GM18867 (cell line): ENCODE measurements around the gene RNF181.
"Not testable (repeated sequence)": the region's sequence is repeated elsewhere in the genome, so short reads cannot be mapped to it uniquely, and the experiment has no call there.

Experiments
- ATAC-seq: cut with Tn5 transposase; IDR thresholded peaks from one replicate; pipeline ENCODE4 v1.9.1; 2021; ENCODE audit warnings: mild to moderate bottlenecking, moderate library complexity; ENCODE audit not compliant: unreplicated experiment

RNF181 gene

DNA sequence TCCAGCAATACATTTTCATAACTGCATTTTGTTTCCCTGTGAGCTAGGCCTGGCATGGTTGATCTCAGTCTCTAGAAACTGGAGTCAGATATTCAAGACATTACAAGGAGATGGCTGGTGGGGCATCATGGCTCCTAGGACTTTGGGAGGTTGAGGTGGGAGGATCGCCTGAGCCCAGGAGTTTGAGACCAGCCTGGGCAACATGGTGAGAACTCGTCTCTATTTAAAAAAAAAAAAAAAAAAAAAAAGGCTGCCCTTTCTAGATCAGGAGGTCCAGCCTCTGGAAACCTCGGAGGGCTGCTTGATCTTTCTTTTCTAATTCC, 18.5 kb upstream of the RNF181 start:
- ATAC-seq: no peak

DNA sequence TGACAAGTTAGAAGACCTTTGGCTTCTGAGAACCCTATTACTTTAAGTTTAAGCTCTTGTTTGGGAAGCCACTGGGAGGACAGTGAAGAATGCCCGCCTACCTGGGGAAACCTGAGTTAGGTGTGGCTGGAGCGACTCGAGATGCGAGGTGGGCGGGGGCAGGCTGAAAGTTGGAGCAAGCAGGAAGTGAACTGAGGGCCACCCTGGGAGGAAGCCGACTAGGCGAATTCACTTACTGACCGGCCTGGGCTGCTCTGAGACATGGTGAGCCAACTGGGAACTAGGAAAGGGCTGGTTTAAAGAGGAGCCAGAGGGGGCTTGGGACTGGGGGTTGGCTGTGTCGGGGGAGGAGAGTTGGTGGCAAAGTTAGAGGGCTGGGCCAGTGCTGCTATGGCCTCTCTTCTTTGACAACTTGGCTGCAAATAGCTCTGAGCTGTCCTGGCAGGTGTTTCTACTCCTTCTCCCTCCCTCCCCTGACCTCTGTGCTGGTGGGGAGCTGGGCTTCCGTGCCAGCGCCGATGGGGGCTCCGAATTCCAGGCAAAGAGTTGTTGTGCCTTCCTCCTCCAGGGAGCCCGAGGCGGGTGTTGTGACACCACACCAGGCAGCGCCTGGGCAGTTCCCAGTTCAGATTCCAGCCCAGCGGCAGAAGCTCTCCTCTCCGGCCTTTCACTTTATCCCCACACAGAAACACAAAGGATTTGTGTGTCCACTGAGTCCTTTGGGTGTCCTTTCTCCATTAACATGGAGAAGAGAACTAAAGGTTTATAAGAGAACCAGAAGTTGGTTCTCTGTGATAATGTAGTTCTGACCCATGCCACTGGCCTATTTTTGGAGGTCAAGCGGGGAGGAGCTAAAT, 17.9 kb upstream of the RNF181 start, which contains the start of gene VAMP8:
Gene VAMP8, plus strand, starts transcription at position 201 of the 857 bp plus-strand sequence. Its CDS starts 61 bp downstream, at position 262.
- ATAC-seq: peak; percentile 79

DNA sequence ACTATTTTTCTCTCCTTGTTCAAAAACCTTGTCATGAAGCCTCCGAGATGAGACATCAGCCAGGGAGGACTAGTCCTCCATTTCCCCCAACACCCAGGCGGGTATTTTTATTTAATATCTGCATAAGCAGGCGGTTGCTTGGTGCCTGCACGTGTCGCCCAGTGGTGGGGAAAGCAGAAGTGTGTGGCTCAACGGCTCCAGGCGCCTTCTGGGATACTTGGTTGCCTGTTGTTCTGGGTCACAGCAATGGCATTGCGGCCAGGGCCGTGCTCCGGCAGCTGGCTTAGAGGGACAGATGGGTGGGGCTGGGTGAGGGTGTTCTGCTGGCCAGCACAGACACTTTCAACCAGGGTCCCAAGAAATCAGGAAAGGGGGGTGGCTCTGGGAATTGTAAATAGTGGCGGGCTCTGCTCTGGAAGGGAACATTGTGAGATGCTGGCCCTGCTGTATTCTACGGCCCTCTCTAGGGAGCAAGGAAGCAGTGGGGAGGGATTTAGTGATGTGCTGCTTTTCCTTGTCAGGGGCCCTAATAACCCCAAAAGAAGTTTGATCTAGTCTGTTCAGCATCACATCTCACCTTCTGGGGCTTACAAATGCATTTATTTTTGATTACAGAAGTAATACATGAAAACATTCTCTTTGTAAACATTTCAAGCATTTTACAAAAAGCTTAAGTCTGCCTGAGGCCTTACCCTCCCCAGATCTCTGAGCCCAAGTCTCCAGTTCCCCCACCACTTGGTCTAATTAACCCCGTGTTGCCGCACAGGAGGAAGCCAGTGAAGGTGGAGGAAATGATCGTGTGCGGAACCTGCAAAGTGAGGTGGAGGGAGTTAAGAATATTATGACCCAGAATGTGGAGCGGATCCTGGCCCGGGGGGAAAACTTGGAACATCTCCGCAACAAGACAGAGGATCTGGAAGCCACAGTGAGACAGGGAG, 17.0 kb upstream of the RNF181 start:
- peak; percentile 39 for ATAC-seq

DNA sequence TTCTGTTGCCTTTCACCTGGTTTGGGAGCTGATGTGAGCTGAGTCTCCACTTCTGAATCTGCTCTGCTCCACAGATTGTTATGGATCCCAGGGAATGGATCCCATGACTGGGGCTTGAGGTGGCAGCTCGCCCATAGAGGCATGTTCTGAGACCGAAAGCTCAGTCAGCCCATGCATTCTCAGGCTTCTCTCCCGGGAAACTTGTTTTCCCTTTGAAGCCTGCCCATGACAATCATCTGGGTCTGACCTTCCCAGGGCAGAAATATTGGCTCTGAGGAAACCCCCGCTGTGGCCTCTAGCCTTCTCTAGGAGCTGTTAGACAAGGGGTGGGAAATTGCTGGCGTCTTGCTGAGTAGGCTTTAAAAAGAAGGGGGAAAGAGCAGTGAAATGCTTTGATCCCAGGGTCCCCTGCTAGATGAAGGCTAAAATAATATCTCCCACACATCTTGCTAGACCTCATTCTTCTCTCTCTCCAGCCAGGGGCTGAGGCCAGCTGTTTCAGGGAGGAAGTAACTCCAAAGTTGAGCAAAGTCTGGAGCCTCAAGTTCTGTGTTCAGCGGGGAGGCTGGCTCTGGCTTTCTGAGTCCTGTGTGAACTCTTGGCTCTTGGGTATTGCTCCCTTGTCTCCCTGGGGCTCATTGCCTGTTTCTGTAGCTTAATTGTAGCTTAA, 16.1 kb upstream of the RNF181 start:
- ATAC-seq: no peak

DNA sequence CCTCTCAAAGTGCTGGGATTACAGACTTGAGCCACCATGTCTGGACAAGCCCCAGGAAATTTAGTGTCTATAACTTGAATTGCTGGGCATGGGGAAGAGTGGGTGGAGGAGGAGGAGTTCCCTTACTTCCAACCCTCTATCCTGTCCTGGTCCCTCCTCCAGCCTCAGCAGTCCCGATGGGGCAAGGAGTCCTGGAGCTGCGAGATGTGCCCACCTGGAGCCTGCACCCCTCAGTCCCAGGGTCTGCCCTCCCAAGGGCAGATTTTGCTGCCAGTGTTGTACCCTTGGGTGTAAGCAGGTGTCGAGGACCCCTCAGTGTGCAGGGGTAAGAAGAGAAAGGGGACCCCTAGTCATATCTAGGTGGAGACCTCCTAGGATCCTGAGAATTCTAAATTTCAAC, 15.3 kb upstream of the RNF181 start:
- ATAC-seq: no peak

DNA sequence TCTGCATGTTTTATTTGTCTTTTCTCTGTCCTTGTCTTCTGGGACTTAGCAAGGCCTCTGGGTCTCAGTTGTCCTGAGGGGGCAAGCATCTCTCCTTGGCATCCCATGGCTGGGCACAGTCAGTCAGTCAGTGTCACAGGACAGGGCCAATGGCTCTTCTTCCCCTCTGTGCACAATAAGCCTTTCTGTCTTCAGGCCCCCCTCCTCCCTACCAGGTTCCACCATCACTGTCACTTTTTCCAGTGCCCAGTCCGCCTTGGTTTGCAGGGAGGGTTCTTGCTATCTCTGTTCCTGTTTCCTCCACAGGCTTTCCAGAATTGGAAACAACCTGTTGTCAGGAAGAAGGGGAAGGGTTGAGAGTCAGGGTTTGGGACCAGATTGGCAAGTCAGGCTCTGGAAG, 13.1 kb upstream of the RNF181 start:
- no peak for ATAC-seq

DNA sequence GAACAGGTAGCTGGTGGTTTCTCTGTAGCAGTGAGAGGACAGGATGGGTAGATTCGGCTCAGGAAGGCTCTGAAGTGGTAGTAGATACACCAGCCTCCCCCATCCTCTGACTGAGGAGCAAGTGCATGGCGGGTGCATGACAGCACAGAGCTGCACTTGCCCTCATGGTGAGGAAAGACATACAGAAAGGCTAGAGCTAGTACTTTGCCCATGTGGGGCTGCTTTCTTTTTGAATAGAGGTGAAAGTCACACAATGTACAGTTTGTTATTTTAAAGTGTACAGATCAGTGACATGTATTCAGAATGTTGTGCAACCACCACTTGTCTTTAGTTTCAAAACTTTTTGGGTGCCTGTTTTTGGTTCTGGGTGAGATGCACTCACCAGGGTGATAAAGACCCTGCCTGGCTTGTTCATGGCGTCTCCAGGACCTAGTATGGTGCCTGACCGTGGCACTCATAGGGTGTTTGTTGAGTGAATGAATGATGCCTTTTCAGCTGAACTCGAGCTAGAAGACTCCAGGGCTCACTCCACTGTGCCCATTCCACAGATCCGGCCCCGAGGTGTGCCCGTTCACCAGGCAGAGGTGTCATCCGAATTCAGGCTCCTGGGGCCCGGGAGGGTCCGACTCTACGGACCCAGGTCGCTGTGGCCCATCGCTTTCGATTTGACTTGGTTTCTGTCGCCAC, 11.7 kb upstream of the RNF181 start:
- ATAC-seq: peak; percentile 70

DNA sequence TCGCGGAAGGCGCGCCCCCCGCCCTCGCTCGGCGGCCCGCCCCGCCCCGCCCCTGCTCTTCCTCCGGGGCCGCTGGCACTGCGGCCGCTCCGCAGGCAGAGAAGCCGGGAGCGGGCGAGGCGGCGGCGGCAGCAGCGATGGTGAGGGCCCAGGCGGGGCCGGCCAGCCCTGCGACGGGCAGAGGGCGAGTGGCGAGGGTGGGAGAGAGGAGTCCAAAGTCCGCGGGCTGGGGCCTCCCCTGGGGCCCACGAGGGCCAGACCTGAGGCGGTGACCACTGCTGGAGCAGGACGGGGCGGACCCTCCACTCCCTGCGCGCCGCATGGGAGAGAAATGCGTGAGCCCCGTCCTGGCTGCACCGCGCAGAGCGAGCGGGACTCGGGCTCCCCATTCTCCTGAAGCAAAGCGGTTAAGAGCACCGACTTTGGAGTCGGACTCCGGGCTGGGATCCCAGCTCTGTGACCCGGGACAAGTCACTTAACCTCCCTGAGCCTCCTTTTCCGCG, 11.1 kb upstream of the RNF181 start, which contains the start of gene VAMP5:
Gene VAMP5, plus strand, starts transcription at position 78 of the 503 bp plus-strand sequence. Its CDS starts 60 bp downstream, at position 138.
- peak; percentile 37 for ATAC-seq

DNA sequence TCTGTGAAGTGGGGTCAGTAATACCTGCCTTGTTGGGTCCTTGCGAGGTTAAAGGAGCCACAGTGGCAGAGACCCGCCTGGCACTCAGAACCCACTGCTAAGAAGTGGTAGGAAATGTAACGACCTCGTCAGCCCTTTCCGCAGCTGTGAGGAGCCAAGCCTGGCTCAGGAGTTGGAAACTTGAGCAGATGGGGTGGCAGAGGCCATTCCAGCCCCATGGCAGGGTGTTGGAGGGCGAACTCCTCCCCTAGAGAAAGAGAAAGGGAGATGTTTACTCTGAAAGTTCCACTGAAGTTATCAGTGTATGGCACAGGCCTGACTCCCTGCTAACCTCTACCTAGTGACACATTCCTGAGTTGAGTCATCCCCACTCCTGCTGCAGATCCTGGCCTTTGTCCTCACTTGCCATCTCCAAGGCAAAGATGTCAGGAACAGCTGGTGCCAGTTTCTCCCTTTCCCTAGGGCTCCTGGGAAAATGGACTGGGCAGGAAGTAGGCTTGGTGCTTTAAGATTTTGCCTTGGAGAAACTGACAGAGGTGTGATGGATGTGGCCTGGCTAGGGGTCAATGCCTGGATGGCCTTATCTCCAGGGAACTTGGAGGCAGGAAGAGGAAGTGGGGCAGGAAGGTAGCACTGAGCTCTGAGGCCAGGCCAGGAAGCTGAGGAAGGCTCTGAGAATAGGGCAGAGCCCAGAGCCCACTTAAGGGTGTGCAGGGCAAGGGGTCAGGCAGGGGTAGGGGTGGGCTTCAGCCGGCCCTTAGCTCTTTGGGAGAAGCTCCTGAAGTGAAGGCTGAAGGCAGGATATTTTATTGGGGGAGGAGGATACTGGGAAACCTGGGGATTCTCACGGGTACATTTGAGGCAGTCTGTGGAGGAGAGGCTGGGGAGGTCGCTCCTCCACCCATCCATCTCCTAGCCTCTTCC, 10.4 kb upstream of the RNF181 start:
- peak; percentile 38 for ATAC-seq

DNA sequence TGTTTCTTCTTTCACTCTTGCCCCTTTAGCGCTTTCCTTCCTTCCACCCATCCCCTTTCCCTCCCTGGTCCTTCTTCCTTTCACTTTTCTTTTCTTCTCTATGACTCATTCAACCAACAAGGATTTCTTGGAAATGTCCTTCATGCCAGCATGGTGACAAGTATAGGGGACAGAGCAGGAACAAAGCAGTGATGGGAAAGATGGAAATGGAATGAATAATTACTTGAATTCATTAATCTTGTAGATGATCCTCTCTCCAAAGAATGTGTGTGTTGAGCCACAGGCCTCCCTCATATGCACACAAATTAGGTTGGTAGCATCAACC, 9.8 kb upstream of the RNF181 start:
- no peak for ATAC-seq

DNA sequence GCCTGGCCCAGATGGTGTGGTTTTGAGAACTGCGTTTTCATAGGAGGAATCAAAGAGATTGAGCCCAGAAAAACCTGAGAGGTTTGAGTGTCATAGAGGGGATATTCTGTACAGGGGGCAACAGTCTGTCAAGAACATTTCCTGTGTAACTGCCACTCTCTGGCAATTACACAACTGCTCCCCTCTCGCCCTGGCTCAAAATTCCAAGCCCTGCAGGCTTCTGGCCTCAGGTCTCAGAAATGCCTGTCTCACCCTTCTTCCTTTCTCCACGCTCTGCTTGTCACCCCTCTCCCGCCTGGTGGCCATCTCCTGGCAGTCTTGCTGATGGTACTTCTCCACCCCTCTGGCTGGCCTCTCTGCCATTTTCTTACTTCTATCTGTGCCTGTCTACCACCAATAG, 7.3 kb upstream of the RNF181 start:
- no peak for ATAC-seq

DNA sequence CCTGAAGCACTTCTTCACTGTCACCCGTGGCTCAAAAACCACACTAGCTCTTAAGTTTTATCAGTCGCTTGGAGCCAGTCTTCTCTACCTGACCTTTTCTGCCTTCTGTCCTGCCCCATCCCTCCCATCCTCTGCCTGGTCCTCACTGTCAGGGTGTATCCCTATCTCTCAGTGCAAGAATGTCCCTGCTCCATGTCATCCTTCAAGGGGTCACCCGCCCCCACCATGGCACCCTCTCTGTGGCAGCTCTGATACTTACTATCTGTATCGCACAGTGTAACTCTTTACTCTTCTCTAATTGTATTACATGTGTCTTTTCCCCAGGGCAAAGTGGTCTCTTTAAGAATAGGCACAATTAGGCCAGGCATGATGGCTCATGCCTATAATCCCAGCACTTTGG, 6.9 kb upstream of the RNF181 start:
- ATAC-seq: no peak

DNA sequence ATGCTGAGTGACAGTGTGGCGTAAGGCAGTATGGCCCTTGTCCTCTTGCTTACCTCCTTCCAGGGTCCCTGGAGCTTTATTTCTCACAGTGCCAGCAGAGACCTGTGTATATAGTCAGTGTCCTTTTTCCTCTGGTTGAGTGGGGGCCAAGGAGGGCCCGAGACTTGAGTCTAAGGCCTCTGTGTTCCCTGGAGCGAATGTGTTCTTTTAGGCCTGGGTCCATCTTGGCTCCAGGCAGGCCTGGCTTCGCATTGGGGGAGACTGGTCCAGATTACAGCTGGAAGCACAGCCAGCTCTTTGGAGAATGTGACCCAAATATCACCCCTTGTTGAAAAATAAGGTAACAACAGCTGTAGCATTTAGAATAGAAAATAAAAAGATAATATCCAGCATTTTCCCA, 6.4 kb upstream of the RNF181 start:
- ATAC-seq: no peak

DNA sequence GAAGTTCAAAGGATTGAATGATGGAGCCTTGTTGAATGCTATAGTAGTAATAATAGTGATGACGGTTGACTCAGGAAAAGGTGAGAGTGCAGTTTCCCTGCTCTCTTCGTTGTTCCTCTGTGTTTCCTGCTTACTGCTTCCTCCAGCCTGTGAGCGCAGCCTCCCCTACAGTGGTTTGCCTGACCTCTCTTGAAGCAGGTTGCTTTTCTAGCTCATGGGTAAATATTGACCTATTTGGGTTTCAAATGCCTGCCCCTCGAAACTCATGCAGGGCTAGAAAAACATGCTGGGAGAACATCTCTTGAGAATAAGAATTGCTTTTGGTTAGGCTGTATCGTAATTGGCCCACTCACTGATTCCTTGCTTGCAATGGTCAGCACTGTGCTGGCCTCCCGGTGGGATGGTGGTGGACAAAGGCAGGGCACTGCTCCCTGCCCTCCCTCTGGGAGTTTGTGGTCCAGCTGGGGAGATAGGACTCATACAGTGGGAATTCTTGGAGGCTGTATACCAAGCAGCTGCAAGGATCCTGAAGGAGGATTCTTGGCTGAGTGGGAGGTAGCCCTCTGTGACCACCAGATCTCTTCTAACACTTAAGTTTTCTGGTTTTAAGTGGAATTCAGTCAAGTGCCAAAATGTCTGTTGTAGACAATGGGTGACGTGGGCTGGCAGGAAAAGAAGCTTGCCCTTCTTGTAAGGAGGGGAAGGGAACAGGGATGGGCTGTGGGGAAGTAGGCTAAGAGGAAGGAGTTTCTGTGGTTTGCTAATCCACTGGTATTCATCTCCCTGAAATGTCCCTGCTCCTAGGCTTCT, 5.4 kb upstream of the RNF181 start:
- ATAC-seq: no peak

DNA sequence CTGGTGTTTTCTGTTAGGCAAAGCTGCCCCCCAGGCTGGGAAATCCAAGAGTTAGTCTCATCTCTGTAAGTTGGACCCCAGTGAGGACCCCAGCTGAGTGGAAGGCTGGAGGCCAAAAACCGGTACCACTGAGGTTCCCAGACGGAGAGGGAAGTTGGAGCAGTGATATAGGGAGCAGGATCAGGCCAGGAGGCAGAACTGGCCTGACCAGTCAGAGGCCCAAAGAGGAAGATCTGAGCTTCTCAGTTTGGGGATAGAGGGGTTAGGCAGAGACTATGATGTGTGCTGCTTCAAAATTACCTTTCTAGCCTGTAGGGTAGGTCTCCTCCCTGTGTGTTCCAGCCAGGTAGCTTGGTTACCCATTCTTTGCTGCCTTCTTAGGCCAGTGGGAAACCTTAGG, 4.6 kb upstream of the RNF181 start:
- no peak for ATAC-seq

DNA sequence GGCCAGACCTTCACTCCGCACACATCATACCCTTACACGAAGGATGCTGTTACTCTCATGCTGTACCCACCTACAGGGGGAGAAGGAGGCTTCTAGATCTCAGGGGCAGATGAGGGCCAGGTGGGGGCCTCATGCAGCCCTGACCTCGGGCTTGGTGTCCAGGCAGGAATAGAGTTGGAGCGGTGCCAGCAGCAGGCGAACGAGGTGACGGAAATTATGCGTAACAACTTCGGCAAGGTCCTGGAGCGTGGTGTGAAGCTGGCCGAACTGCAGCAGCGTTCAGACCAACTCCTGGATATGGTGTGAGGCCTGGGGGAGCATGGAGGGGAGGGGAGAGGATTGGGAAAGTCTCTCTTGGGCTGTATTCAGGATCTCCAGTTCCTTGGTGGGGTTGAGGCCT, 4.0 kb upstream of the RNF181 start:
- no peak for ATAC-seq

DNA sequence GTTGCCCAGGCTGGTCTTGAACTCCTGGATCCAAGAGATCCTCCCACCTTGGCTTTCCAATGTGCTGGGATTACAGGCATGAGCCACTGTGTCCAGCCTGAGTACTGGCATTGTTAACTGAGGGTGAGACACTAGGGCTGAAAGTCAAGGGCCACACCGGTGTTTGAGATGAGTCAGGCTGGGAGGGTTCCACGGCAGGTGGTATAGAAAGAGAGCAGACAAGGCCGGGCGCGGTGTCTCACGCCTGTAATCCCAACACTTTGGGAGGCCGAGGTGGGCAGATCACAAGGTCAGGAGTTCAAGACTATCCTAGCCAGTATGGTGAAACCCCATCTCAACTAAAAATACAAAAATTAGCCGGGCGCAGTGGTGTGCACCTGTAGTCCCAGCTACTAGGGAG, 3.2 kb upstream of the RNF181 start:
- not testable (repeated sequence) for ATAC-seq

DNA sequence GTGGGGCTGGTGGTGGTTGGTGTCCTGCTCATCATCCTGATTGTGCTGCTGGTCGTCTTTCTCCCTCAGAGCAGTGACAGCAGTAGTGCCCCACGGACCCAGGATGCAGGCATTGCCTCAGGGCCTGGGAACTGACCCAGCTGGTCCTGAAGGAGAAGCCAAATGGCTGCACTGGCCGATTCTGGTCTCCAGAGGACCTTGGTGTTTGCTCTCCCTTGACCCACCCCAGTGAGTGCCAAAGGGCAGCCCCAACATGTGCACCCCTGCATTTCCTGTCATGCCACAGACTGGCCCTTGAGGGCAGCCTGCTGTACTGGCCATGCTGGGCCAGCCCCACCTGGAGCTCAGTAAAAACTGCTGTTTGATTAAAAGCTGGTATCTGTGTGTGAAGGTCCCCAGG, 2.5 kb upstream of the RNF181 start:
- no peak for ATAC-seq
